GM12873 (cell line): Measurements from ENCODE around the gene KLRF1.

ENCODE experiments used
- CTCF ChIP-seq: IDR thresholded peaks from 2 replicates; pipeline ENCODE4 v1.5.1; 2012; ENCODE audit warnings: low read depth, mild to moderate bottlenecking, moderate library complexity, low read length, control low read depth; ENCODE audit not compliant: insufficient read depth; ENCODE audit errors: missing control alignments

Gene KLRF1

GRCh38 chr12:9864913-9865675 lies 37.8 kb downstream of the KLRF1 start:
- TF ChIP-seq CTCF: no peak

DNA sequence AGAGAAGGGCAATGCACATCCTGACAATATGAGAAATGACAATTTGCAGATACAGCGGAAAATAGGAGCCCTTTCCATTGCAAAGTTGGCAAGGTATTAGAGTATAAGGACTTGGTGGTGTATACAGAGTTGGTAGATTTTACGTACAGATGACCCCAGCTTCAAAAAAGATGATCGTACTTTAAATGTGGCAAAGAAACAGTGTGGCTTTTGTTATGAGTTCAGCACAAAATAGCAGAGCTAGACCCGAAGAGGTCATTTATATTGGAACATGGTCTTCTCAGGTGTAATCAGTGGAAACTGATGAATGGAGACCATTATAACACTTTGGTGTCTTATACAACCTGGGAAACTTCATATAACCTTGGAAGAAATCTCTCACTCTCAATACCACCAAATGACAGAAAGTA lies 39.6 kb downstream of the KLRF1 start:
- TF ChIP-seq CTCF: no peak

GRCh38 chr12:9867531-9867930 lies 40.2 kb downstream of the KLRF1 start:
- TF ChIP-seq CTCF: no peak

GRCh38 chr12:9868311-9868801 lies 41.1 kb downstream of the KLRF1 start:
- no peak for TF ChIP-seq CTCF

GRCh38 chr12:9868951-9869306 lies 41.6 kb downstream of the KLRF1 start:
- no peak for TF ChIP-seq CTCF

GRCh38 chr12:9869307-9870161 lies 42.3 kb downstream of the KLRF1 start, which contains the start of gene CLEC2B:
Gene CLEC2B, minus strand, starts transcription at chr12:9869354.
- TF ChIP-seq CTCF: no peak

DNA sequence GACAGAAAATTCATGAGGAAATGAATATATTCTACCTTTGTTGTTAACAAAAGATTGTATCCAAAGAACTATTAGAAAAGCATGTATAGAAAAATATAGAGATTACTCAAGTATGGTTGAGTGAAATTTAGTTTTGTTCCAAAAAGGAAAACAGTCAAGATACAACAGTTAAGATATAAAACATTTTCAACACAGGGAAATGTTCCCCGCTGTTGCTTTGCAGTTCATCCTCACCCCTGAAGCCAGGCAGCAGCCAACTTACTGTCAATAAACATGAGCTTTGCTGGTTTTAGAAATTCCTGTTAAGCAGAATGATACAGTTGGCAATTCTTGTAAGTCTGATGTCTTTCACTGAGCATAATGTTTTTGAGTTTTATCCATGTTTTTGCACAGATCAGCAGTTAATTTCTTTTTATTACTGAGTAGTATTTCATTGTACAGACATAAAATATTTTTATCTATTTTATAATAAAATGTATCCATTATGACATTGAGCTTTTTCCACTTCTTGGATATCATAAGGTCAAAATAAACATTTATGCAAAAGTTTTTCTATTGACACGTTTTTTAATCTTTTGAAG lies 43.1 kb downstream of the KLRF1 start:
- no peak for TF ChIP-seq CTCF
